GM12891 (cell line): ENCODE data around the gene LRRC1.

ENCODE experiments used
- PAX5 ChIP-seq: IDR thresholded peaks from 2 replicates; pipeline ENCODE4 v1.6.1; 2011; ENCODE audit warnings: low read length, moderate library complexity, mild to moderate bottlenecking; ENCODE audit not compliant: insufficient read depth, severe bottlenecking
- POLR2A ChIP-seq: IDR thresholded peaks from 2 replicates; pipeline ENCODE4 v1.6.1; 2011; ENCODE audit warnings: low read depth, low read length, control low read depth
- POLR2AphosphoS5 ChIP-seq: IDR thresholded peaks from 2 replicates; pipeline ENCODE4 v1.6.1; 2011; ENCODE audit warnings: low read depth, low read length, control low read depth
- SPI1 ChIP-seq: IDR thresholded peaks from 2 replicates; pipeline ENCODE4 v1.6.1; 2011; ENCODE audit warnings: low read depth, low read length, control low read depth
- TAF1 ChIP-seq: IDR thresholded peaks from 2 replicates; pipeline ENCODE4 v1.6.1; 2011; ENCODE audit warnings: low read depth, low read length, control low read depth

DNA sequence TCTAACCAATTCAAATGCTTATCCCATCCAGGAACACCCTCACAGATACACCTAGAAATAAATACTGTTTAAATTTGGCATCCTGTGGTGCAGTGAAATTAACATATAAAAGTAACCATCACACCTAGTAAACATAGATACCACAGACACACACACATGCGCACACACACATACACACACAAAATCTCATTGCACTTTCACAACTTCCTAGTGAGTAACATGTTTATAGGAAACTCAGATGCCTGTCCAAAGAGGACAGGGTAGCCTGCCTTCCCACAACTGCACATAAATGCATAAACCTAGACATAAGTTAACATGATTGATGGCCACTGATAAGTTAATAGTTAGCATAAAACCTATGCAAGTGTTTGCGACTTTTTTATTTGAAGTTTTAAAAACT, 56.8 kb downstream of the LRRC1 start:
- TF ChIP-seq SPI1 (no peak), POLR2A (no peak), TAF1 (no peak), POLR2AphosphoS5 (no peak), PAX5 (no peak)
